ENCODE measurements around the gene RABGAP1L. TPM values are rescaled to one million over a fixed set of nuclear protein-coding genes. Genes with fewer than 3 reads are reported as not detected.

RABGAP1L gene
- total and polyA plus RNA-seq, 10 of the 15 experiments (the other 5 are each of a cell fraction or from before 2014, with no cell fraction given): 5.8 to 194 (median 113) TPM

DNA sequence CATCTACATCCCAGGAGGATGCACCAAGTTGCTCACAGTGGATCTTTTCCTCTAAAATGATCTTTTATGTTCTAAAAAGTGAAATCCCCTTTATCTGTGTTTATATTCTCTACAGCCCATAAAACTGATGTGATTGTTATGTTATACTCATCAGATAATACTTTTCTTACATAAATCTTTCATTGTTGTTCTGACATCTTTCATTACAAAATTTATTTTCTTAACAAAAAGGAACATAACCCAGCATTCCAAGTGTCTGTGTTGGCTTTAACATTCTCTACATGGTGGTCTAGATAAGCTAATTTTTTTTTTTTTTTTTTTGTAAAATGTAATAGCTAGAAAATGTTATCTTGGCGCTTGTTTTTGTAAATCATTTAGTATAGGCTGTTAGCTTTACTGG is 832.2 kb downstream of the RABGAP1L start:
- Histone ChIP-seq H3K9me3 (replicated peaks; ENCODE audit: control insufficient read depth, insufficient read depth, low read length) (no peaks in the 10 kb centered on the region), H3K9ac (ENCODE audit: control insufficient read depth, insufficient read depth, low read length) (no peak overlapping the region), H4K20me1 (ENCODE audit: control insufficient read depth, insufficient read depth) (no peaks in the 10 kb centered on the region), H2AFZ (ENCODE audit: control insufficient read depth, low read depth, low read length) (no peak overlapping the region), H3K27ac (ENCODE audit: control insufficient read depth, insufficient read depth) (no peak overlapping the region), H3K27me3 (replicated peaks in 1 of 2; ENCODE audit: control insufficient read depth in 2 of 2, insufficient read depth in 2 of 2, low read length in 1 of 2) (no peaks in the 10 kb centered on the region), H3K4me1 (ENCODE audit: control insufficient read depth, insufficient read depth, low read length) (peaks cover 17% of the 10 kb centered on the region), H3K79me2 (ENCODE audit: control insufficient read depth, insufficient read depth, low read length) (no peaks in the 10 kb centered on the region), H3K4me2 (ENCODE audit: control insufficient read depth, insufficient read depth) (no peak overlapping the region), H3K36me3 (ENCODE audit: control insufficient read depth in 2 of 2, insufficient read depth in 2 of 2, low read length in 1 of 2) (peaks cover 0 to 3% of the 10 kb centered on the region in 2 experiments; a peak in 3 of 4 replicates), H3K4me3 (no peak overlapping the region)
- CTCF ChIA-PET: interaction anchor here (0.7 to 1.9 kb wide), 8 partner anchors 9 to 222 kb away, joined by 3 to 7 read pairs (median 4); partner anchors contain the start of gene CACYBP
- WGBS (ENCODE audit: insufficient coverage, insufficient replicate concordance, low lambda C conversion rate, missing lambda C conversion rate): 100% methylated on average over 1 of the region's 1 CpG
- ATAC-seq (no peak), DNase-seq (ENCODE audit: low read depth, low spot score) (no peak), FAIRE-seq (no peak)
- POLR2A ChIA-PET: interaction anchor here (0.6 to 1.8 kb wide), 3 partner anchors 9 to 991 kb away, joined by 3 to 6 read pairs (median 4); no protein-coding TSS in a partner anchor
- no peak for TF ChIP-seq CHD2 (IDR thresholded peaks at IDR 0.05; ENCODE audit: borderline replicate concordance, low read depth, low read length)
- no peak for TF ChIP-seq NR2C1 (IDR thresholded peaks at IDR 0.05)
- no peak for TF ChIP-seq CHD1 (IDR thresholded peaks at IDR 0.05; ENCODE audit: low read depth, low read length)
- TF ChIP-seq ZSCAN29 (IDR thresholded peaks at IDR 0.05): no peak
- no peak for TF ChIP-seq SMC3 (IDR thresholded peaks at IDR 0.05; ENCODE audit: borderline replicate concordance, low read length)
- no peak for TF ChIP-seq PKNOX1 (IDR thresholded peaks at IDR 0.05)
- no peak for TF ChIP-seq USF1 (IDR thresholded peaks at IDR 0.05; ENCODE audit: borderline replicate concordance, extremely low read length, insufficient read depth, low read depth, low read length)
- in situ Hi-C loops (cut with MboI) (loop anchor here (10.0 kb wide), 1 partner anchor 727 kb away; no protein-coding TSS in a partner anchor), intact Hi-C loops (cut with micrococcal nuclease; ENCODE audit: unreplicated experiment) (loop anchor here (10.0 kb wide), 2 partner anchors 727 to 1167 kb away; partner anchors contain the start of genes CENPL and DARS2)
- SMC1A ChIA-PET (ENCODE audit: uncharacterized antibody, unreplicated experiment): interaction anchor here (0.7 to 2.5 kb wide), 11 partner anchors 13 to 241 kb away, joined by 3 to 6 read pairs (median 4); no protein-coding TSS in a partner anchor
- RAD21 ChIA-PET (ENCODE audit: unreplicated experiment): interaction anchor here (0.8 to 2.3 kb wide), 3 partner anchors 23 to 192 kb away, joined by 3 to 9 read pairs (median 4); no protein-coding TSS in a partner anchor
- no TSS peak for BruUV-seq (replicated peaks)

Data from GM12878 (cell line).